Fibroblast of peridontal ligament (primary cell): ENCODE data around the gene SART3.
"Not testable (repeated sequence)": the region's sequence is repeated elsewhere in the genome, so short reads cannot be mapped to it uniquely, and the experiment has no call there.

ENCODE experiments used
- DNase-seq: peaks from one replicate; pipeline ENCODE4 v3.0.0-alpha.2; 2010; ENCODE audit errors: extremely low read depth

SART3 gene

GRCh38 chr12:108487029-108487428 lies 73.9 kb downstream of the SART3 start:
- DNase-seq = not testable (repeated sequence)

GRCh38 chr12:108485371-108485770 lies 75.6 kb downstream of the SART3 start:
- not testable (repeated sequence) for DNase-seq

- no peak for DNase-seq
Observed at GRCh38 chr12:108484845-108485244, 76.1 kb downstream of the SART3 start.

GRCh38 chr12:108484431-108484830 lies 76.5 kb downstream of the SART3 start:
- no peak for DNase-seq

- DNase-seq = no peak
Observed at GRCh38 chr12:108483213-108484059, 77.5 kb downstream of the SART3 start.

GRCh38 chr12:108482717-108483212 lies 78.2 kb downstream of the SART3 start:
- no peak for DNase-seq

- DNase-seq = no peak
Observed at GRCh38 chr12:108479364-108480070, 81.5 kb downstream of the SART3 start.

GRCh38 chr12:108478611-108479206 lies 82.3 kb downstream of the SART3 start:
- DNase-seq = no peak

- DNase-seq = no peak
Observed at GRCh38 chr12:108477881-108478259, 83.1 kb downstream of the SART3 start.

GRCh38 chr12:108477055-108477880 lies 83.7 kb downstream of the SART3 start:
- DNase-seq = no peak

- DNase-seq = no peak
Observed at GRCh38 chr12:108475396-108475795, 85.6 kb downstream of the SART3 start.

GRCh38 chr12:108473400-108474055 lies 87.4 kb downstream of the SART3 start:
- DNase-seq = no peak
